GM18861 (cell line): ENCODE data around the gene ETHE1.

Experiments
- ATAC-seq: cut with Tn5 transposase; IDR thresholded peaks from one replicate; pipeline ENCODE4 v1.9.1; 2021; ENCODE audit not compliant: unreplicated experiment

The ETHE1 gene

DNA sequence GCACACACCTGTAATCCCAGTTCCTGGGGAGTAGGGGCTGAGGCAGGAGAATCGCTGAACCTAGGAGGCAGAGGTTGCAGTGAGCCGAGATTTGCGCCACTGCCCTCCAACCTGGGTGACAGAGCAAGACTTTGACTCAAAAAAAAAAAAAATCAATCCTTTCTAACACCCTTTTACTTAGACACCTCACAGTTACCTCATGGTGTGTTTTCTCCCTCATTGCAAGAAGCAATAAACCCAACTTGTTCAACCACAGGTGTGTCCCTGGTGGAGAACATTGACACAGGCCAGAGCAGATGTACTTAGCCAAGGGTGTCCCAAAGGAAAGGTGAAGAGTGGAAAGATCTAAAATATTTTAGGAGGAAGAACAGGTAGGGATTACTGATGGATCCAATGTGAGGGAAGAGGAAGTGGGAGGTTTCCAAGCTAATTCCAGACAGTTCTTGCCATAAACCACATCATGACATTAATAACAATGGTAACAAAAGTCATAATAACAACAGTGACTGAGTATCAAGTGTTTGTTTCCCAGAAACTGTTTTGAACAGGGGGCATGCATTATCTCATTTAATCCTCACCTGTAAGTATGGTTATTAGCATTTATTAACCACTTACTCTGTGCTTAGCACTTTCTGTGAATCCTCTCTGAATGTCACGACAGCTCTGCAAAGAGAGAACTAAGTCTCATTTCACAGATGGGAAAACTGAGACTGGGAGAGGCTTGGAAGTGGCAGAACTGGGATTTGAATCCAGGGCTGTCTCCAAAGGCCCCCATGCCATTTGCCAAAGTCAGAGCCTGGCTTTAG is 58.4 kb downstream of the ETHE1 start:
- no peak for ATAC-seq

- ATAC-seq = no peak
Observed at GRCh38 chr19:43467730-43468129, 59.3 kb downstream of the ETHE1 start.

- no peak for ATAC-seq
Observed at GRCh38 chr19:43467276-43467675, 59.7 kb downstream of the ETHE1 start.

DNA sequence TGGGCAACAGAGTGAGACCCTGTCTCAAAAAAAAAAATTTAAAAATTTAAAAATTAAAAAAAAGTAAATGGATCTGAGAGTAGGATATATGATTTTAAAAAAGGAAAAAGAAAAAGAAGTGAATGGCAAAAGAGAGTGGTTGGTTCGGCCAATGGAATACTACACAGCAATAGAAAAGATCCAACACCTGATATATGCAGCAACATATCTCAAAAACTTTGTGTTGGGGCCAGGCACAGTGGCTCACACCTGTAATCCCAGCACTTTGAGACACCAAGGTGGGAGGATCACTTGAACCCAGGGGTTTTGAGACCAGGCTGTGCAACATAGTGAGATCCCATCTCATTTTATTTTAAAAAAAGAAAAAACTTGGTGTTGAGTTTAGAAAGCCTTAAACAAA is 60.2 kb downstream of the ETHE1 start:
- no peak for ATAC-seq

DNA sequence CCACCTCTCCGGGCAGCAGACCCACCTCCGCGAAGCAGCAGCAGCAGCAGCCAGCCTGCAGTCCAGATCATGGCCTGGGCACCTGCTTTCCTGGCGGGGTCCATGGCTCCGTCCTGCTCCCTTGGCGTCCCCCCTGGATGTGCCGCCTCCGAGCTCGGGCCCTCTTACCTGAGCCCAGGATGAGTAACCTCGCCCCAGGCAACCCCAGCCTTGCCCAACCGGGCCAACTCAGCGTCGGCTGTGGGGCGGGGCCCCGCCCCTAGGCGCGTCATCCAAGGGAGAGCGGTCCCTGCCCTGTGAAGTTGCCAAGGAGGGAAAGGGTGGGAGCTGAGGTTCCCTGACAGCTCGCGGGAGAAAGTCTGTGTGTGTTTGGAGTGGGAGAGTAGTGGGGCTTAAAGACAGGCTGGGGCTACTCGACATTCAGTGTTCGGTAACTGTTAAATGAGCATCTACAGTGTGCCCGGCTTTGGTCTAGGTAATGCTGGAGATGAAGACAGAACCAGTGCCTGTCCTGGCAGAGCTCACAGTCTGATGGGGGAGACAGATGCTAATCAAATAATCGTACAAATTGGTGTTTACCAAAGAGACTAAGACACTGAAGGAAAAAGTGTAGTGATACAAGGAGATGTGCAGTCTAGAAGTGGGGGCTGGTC is 61.4 kb downstream of the ETHE1 start, which contains the start of gene LYPD3:
Gene LYPD3, minus strand, starts transcription at position 141 of the 653 bp plus-strand sequence. Its CDS starts 37 bp downstream, at position 104.
- ATAC-seq = no peak

DNA sequence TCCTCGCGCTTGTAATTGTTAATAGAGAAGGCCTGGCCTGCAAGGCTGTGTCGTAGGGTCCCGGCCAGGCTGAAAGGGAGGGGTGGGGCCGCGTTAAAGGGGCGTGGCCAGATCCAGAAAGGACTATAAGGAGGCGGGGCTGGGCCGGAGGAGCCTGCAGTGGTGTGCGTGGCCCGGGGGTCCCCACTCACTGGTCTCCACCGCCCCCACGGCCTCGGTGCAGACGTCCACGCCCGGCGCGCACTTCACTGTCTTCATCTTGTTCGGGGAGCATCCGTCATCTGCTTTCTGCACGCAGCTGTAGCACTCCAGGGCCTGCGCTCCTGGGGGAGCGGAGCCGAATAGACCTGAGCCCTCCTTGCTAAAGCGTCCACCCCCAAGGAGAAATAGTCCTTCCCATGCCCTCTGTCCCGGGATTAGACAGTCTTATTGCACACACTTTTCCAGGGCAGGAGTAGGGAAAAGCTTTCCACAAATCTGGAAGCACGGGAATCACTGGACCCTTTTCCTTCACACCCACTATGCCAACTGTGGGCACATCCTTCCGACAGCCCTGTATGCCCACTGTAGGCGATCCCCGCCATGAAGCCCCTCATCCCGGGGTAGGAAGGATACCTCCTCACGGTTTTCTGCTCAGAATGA is 62.7 kb downstream of the ETHE1 start:
- peak; percentile 30 for ATAC-seq

DNA sequence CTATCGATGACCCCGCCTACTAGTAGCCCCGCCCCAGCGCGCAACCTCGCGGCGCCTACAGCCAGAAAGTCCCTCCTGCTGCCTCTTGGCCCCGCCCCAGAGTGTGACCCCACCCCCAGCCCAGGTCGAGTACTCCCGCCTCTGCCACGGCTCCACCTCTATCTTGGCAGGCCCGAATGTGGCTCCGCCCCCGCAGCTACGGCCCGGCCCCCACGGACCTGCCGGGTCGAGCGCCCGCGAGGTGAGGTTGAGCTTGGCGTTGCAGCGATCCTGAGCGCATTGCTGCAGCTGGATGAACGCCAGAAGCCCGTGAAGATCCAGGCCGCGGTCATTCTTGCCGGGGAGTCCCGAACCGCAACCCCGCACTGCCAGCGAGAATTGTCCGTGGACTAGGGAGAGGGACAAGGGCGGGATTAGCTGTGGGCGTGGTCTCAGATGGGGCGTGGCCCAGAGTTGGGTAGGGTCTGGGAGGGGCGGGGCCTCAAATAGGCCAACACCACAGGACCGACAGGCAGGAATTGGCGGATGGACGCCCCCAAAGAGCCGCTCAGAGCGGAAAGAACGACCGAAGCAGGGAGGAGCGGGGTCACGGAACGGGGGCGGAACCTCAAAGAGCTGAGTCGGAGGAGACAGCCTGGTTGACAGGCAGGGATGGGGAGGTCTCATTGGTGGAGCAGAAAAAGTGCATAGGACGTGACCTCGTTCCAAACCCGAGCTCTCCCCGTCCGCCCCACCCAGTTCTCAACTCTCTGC is 63.4 kb downstream of the ETHE1 start:
- ATAC-seq = peak; percentile 47

DNA sequence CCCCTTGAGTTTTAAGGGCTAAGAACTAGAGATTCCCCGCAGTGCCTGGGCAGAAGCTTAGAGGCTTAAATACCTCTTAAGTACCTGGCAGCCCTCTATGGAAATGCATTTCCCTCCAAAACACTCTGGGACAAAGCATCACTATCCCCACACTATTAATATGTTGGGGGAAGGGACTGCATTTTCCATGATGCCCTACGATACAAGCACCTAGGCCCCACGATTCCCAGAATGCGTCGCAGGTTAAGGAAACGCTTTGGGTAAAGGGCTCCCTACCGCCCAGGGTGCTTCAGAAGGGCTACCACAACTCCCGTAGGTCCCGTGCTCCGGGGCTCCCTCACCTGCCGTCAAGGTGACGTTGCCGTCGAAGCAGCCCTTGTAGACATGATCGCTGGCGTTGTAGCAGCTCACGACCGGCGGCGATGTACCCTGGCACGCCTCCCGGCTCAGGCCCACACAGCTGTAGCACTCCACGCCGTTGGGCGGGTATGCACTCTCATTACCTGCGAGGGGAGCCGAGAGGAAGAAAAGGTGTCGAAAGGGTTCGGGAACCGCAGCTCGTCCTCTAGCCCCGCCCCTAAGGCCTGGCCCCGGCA is 64.1 kb downstream of the ETHE1 start:
- ATAC-seq = no peak

GRCh38 chr19:43462383-43462782 is 64.6 kb downstream of the ETHE1 start:
- no peak for ATAC-seq

DNA sequence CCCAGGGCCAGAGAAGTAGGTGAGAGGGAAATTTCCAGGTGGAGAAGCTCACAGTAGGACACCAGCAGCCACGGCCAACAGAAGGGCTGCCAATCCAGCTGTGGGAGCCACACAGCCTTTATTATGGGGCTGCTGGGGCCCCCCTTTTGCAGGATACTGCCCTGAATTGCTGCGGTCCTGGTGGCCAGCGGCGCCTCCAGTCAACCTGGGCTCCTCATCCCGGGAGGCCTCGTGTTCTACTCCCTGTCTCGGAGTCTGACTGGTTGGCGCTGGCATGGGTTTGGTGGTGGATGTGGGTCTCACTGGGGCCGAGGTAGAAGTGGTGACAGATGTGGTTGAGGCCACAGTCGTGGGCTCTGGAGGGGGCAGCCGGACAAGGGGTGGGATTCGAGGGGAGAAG is 65.7 kb downstream of the ETHE1 start:
- no peak for ATAC-seq

DNA sequence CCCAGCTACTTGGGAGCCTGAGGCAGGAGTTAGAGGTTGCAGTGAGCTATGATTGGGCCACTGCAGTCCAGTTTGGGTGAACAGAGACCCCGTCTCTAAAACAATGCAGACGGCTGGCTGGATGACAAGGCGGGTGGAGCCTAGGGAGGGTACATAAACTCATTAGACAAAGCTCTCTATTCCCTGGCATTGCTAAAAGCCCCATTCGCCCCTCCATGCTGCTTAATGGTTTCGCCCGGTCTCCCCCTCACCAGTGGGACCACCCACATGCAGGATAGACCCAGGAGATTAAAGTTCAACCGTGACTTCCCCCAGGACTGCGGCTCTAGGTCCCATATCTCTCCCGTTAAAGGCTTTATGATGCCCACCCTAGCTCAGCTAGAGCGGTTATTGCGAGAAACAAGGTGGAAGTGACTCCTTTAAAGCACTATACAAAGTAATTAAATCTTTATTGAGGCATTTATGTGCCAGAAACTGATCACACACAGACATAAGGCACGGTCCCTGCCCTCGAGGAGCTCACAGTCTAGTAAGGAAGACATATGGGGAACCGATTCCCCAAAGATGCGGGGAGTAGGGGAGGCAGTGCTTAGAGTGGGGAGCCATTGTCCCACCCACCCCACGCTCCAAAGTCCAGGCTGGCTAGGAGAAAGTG is 66.5 kb downstream of the ETHE1 start:
- ATAC-seq = no peak

- no peak for ATAC-seq
Observed at GRCh38 chr19:43457809-43458208, 69.2 kb downstream of the ETHE1 start.
